Caco-2 (cell line): Measurements from ENCODE around the gene RIN3. TPM values are rescaled to one million over a fixed set of nuclear protein-coding genes. Genes with fewer than 3 reads are reported as not detected.

ENCODE experiments used
- BruUV-seq: library from RNA; stranded (reverse); fragments of 400-500 nt; replicated peaks from 2 replicates; lab custom pipeline; 2021; lab: Mats Ljungman, UMichigan
- CTCF ChIA-PET: fragments of 300-600 bp; sonication (Branson Sonifier 250); formaldehyde crosslinking; loops from one replicate; lab custom pipeline; 2022; ENCODE audit warnings: antibody characterized with exemption; lab: Charles Lee
- POLR2A ChIA-PET: fragments of 300-600 bp; sonication (Branson Sonifier 250); formaldehyde crosslinking; loops from one replicate; lab custom pipeline; 2022; ENCODE audit warnings: antibody characterized with exemption; lab: Charles Lee
- DNase-seq, 2 experiments: peaks; one replicate each; pipeline versions ENCODE4 v3.0.0 to v3.0.0-alpha.2; 2020 to 2022
- H3K27me3 ChIP-seq: replicated peaks from 2 replicates; pipeline ENCODE4 v1.6.0; 2011; ENCODE audit warnings: low read length; ENCODE audit not compliant: control insufficient read depth, insufficient read depth
- H3K36me3 ChIP-seq: 2 replicates; pipeline ENCODE4 v1.5.1; 2011; ENCODE audit warnings: low read length; ENCODE audit not compliant: control insufficient read depth, insufficient read depth
- H3K4me1 ChIP-seq: fragments of 250-450 bp; sonication (Bioruptor Pico); 2 replicates; pipeline ENCODE4 v1.5.1; 2020; ENCODE audit warnings: mild to moderate bottlenecking
- H3K4me3 ChIP-seq: 2 replicates; pipeline ENCODE4 v1.5.1; 2011; ENCODE audit warnings: low read depth, mild to moderate bottlenecking, control low read depth, low read length
- H3K9me3 ChIP-seq: fragments of 250-450 bp; sonication (Bioruptor Pico); 2 replicates; pipeline ENCODE4 v1.5.1; 2020; ENCODE audit warnings: mild to moderate bottlenecking, moderate library complexity
- H3K27ac Mint-ChIP-seq: one replicate; pipeline ENCODE4 v1.8.0; 2022; ENCODE audit warnings: mixed read lengths; ENCODE audit not compliant: unreplicated experiment
- H3K27me3 Mint-ChIP-seq: one replicate; pipeline ENCODE4 v1.8.0; 2022; ENCODE audit warnings: mixed read lengths; ENCODE audit not compliant: insufficient read depth, unreplicated experiment
- H3K36me3 Mint-ChIP-seq: one replicate; pipeline ENCODE4 v1.8.0; 2022; ENCODE audit warnings: mild to moderate bottlenecking, mixed read lengths; ENCODE audit not compliant: insufficient read depth, unreplicated experiment
- H3K4me1 Mint-ChIP-seq: one replicate; pipeline ENCODE4 v1.8.0; 2022; ENCODE audit warnings: low read depth, mixed read lengths; ENCODE audit not compliant: unreplicated experiment
- H3K4me3 Mint-ChIP-seq: one replicate; pipeline ENCODE4 v1.8.0; 2022; ENCODE audit warnings: mild to moderate bottlenecking, moderate library complexity, mixed read lengths; ENCODE audit not compliant: unreplicated experiment
- H3K9me3 Mint-ChIP-seq: one replicate; pipeline ENCODE4 v1.8.0; 2022; ENCODE audit warnings: mixed read lengths; ENCODE audit not compliant: unreplicated experiment
- CTCF ChIP-seq, 2 experiments: fragments of 200-600 bp in 1 of 2; IDR thresholded peaks; 1 replicate in 1 of 2; 2 replicates in 1 of 2; pipeline versions ENCODE4 v1.5.1 to v1.8.0; 2011 to 2022; ENCODE audit warnings: antibody characterized with exemption in 1 of 2, control low read depth in 1 of 2, inconsistent platforms in 1 of 2, low read depth in 1 of 2, low read length in 1 of 2, mild to moderate bottlenecking in 1 of 2, moderate library complexity in 1 of 2; ENCODE audit not compliant: insufficient read depth in 1 of 2, severe bottlenecking in 1 of 2, unreplicated experiment in 1 of 2
- intact Hi-C: fragments of 100-400 bp; cut with micrococcal nuclease; formaldehyde crosslinking; loops from one replicate; pipeline ENCODE4 v1.10.0; 2022; ENCODE audit not compliant: unreplicated experiment
- total RNA-seq: library from RNA; stranded (reverse); gene quantifications from 2 replicates; pipeline ENCODE4 v1.2.3, GENCODE V29; 2022

The RIN3 gene
- total RNA-seq, 1 experiment from 2014 or later = 20.7 TPM

GRCh38 chr14:92558319-92558718, 44.7 kb downstream of the RIN3 start:
- H3K9me3 Mint-ChIP-seq = no peaks in the 10 kb centered on the region
- H3K27me3 ChIP-seq = no peaks in the 10 kb centered on the region
- no TSS peak for BruUV-seq

GRCh38 chr14:92559486-92559885, 45.9 kb downstream of the RIN3 start:
- intact Hi-C loops = no loop called here
- no peak overlapping the region for H3K4me3 ChIP-seq
- no peaks in the 10 kb centered on the region for H3K36me3 Mint-ChIP-seq
- no peaks in the 10 kb centered on the region for H3K9me3 Mint-ChIP-seq
- H3K27me3 ChIP-seq = no peaks in the 10 kb centered on the region
- CTCF ChIA-PET = no interaction called here
- POLR2A ChIA-PET = no interaction called here
- H3K27me3 Mint-ChIP-seq = no peaks in the 10 kb centered on the region
- H3K4me3 Mint-ChIP-seq = no peak overlapping the region
- no peak for DNase-seq
- H3K36me3 ChIP-seq = no peaks in the 10 kb centered on the region
- H3K4me1 ChIP-seq = peaks cover 18% of the 10 kb centered on the region
- H3K4me1 Mint-ChIP-seq = peaks cover 11% of the 10 kb centered on the region
- no peak overlapping the region for H3K27ac Mint-ChIP-seq
- no peaks in the 10 kb centered on the region for H3K9me3 ChIP-seq
- BruUV-seq = no TSS peak
- TF ChIP-seq CTCF (IDR thresholded peaks at IDR 0.05; ENCODE audit: insufficient read depth in 1 of 2, low read depth in 1 of 2, low read length in 1 of 2, severe bottlenecking in 1 of 2, unreplicated experiment in 1 of 2) = no peak

More at GRCh38 chr14:92558319-92558718, 44.7 kb downstream of the RIN3 start:
- Mint-ChIP-seq H3K4me1 (peaks cover 10% of the 10 kb centered on the region), H3K27ac (no peak overlapping the region), H3K27me3 (no peaks in the 10 kb centered on the region), H3K4me3 (no peak overlapping the region), H3K36me3 (no peaks in the 10 kb centered on the region)
- no peak overlapping the region for H3K4me3 ChIP-seq
- H3K4me1 ChIP-seq = peaks cover 6% of the 10 kb centered on the region
- H3K9me3 ChIP-seq = no peaks in the 10 kb centered on the region
- H3K36me3 ChIP-seq = no peaks in the 10 kb centered on the region
- no peak for TF ChIP-seq CTCF (IDR thresholded peaks at IDR 0.05; ENCODE audit: insufficient read depth in 1 of 2, low read depth in 1 of 2, low read length in 1 of 2, severe bottlenecking in 1 of 2, unreplicated experiment in 1 of 2)
- no peak for DNase-seq
- ChIA-PET POLR2A (no interaction called here), CTCF (no interaction called here)
- intact Hi-C loops = no loop called here

- ChIA-PET CTCF (no interaction called here), POLR2A (no interaction called here)
- peaks cover 26% of the 10 kb centered on the region for H3K4me1 ChIP-seq
- Mint-ChIP-seq H3K36me3 (no peaks in the 10 kb centered on the region), H3K27me3 (no peaks in the 10 kb centered on the region), H3K27ac (no peak overlapping the region), H3K4me1 (peaks cover 19% of the 10 kb centered on the region), H3K9me3 (no peaks in the 10 kb centered on the region), H3K4me3 (no peak overlapping the region)
- no peaks in the 10 kb centered on the region for H3K9me3 ChIP-seq
- H3K36me3 ChIP-seq = no peaks in the 10 kb centered on the region
- H3K4me3 ChIP-seq = no peak overlapping the region
- intact Hi-C loops = no loop called here
- no TSS peak for BruUV-seq
- no peak for DNase-seq
- no peak for TF ChIP-seq CTCF (IDR thresholded peaks at IDR 0.05; ENCODE audit: insufficient read depth in 1 of 2, low read depth in 1 of 2, low read length in 1 of 2, severe bottlenecking in 1 of 2, unreplicated experiment in 1 of 2)
- H3K27me3 ChIP-seq = no peaks in the 10 kb centered on the region
Measured at GRCh38 chr14:92560106-92560865, 46.7 kb downstream of the RIN3 start.
